ENCODE results near the gene JOSD1. TPM values are rescaled to one million over a fixed set of nuclear protein-coding genes. Genes with fewer than 3 reads are reported as not detected.

The JOSD1 gene
- total RNA-seq, 1 experiment from 2014 or later = 58.5 TPM

DNA sequence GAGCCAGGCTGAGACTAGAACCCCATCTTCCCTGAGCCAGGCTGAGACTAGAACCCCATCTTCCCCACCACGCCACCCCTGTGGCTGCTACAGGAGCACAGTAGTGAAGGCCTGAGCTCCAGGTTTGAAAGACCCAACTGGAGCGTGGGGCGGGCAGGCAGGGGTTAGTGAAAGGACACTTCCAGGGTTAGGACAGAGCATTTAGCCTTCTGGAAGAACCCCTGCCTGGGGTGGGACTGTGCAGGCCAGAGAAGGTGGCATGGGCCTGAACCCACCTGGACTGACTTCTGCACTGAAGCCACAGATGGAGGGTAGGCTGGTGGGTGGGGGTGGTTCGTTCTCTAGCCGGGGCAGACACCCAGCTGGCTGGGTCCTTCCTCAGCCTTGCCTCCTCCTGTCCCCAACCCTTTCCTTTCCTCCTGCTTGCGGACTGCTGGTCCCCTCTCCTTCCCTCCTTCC lies 31.0 kb upstream of the JOSD1 start:
- CTCF ChIA-PET = interaction anchor here (0.7 to 0.9 kb wide), 2 partner anchors 13 to 444 kb away, joined by 3 read pairs; no protein-coding TSS in a partner anchor
- peak overlapping the region; percentile 20 for H3K27ac Mint-ChIP-seq (ENCODE audit: unreplicated experiment)
- TF ChIP-seq CTCF (IDR thresholded peaks at IDR 0.05; ENCODE audit: unreplicated experiment) = no peak
- no peaks in the 10 kb centered on the region for H3K9me3 Mint-ChIP-seq (ENCODE audit: low read depth, unreplicated experiment)
- no peak for DNase-seq
- no TSS peak for BruUV-seq (replicated peaks)
- no peaks in the 10 kb centered on the region for H3K27me3 Mint-ChIP-seq (ENCODE audit: unreplicated experiment)
- H3K36me3 Mint-ChIP-seq (ENCODE audit: insufficient read depth, unreplicated experiment) = peaks cover 64% of the 10 kb centered on the region
- intact Hi-C loops (cut with micrococcal nuclease; ENCODE audit: unreplicated experiment) = no loop called here
- H3K4me1 Mint-ChIP-seq (ENCODE audit: low read depth, unreplicated experiment) = no peaks in the 10 kb centered on the region
- H3K4me3 Mint-ChIP-seq (ENCODE audit: low read depth, unreplicated experiment) = no peak overlapping the region

- H3K9me3 Mint-ChIP-seq (ENCODE audit: low read depth, unreplicated experiment) = no peaks in the 10 kb centered on the region
- H3K4me3 Mint-ChIP-seq (ENCODE audit: low read depth, unreplicated experiment) = no peak overlapping the region
- H3K27ac Mint-ChIP-seq (ENCODE audit: unreplicated experiment) = peak overlapping the region; percentile 45
- BruUV-seq (replicated peaks) = no TSS peak
- no peaks in the 10 kb centered on the region for H3K27me3 Mint-ChIP-seq (ENCODE audit: unreplicated experiment)
- no peak for TF ChIP-seq CTCF (IDR thresholded peaks at IDR 0.05; ENCODE audit: unreplicated experiment)
- intact Hi-C loops (cut with micrococcal nuclease; ENCODE audit: unreplicated experiment) = no loop called here
- H3K4me1 Mint-ChIP-seq (ENCODE audit: low read depth, unreplicated experiment) = no peaks in the 10 kb centered on the region
- H3K36me3 Mint-ChIP-seq (ENCODE audit: insufficient read depth, unreplicated experiment) = peaks cover 65% of the 10 kb centered on the region
- CTCF ChIA-PET = interaction anchor here (0.7 kb wide), 1 partner anchor 23 kb away, joined by 3 read pairs; no protein-coding TSS in a partner anchor
- DNase-seq = no peak
These were observed 29.7 kb upstream of the JOSD1 start for GRCh38 chr22:38730411-38730871.

DNA sequence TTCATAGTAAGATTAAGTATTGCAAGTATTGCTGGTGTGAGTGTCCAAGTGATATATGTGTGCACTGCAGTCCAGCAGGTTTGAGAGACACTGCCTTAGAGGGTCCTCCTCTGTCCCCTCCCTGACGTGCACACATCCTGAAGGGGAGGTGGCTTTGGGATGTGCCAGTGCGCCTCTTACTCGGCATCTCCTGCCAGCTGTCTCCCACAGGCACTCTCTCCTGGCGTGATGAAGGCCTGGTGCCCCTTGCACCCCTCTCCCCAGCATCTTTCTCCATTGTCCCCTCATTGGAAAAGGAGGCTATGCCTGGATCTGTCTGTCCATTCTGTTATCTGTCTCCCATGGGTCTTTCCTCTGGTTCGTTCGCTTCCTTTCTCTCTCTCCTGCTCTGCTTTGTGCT lies 29.2 kb upstream of the JOSD1 start:
- no peaks in the 10 kb centered on the region for H3K4me1 Mint-ChIP-seq (ENCODE audit: low read depth, unreplicated experiment)

GRCh38 chr22:38728871-38729796 lies 28.4 kb upstream of the JOSD1 start:
- DNase-seq = no peak
- Mint-ChIP-seq H3K9me3 (ENCODE audit: low read depth, unreplicated experiment) (no peaks in the 10 kb centered on the region), H3K4me1 (ENCODE audit: low read depth, unreplicated experiment) (no peaks in the 10 kb centered on the region), H3K27me3 (ENCODE audit: unreplicated experiment) (no peaks in the 10 kb centered on the region), H3K4me3 (ENCODE audit: low read depth, unreplicated experiment) (no peak overlapping the region), H3K27ac (ENCODE audit: unreplicated experiment) (no peak overlapping the region), H3K36me3 (ENCODE audit: insufficient read depth, unreplicated experiment) (peaks cover 66% of the 10 kb centered on the region)
- intact Hi-C loops (cut with micrococcal nuclease; ENCODE audit: unreplicated experiment) = no loop called here
- CTCF ChIA-PET = no interaction called here
- BruUV-seq (replicated peaks) = no TSS peak
- TF ChIP-seq CTCF (IDR thresholded peaks at IDR 0.05; ENCODE audit: unreplicated experiment) = no peak

More for the DNA sequence above, 29.2 kb upstream of the JOSD1 start:
- Mint-ChIP-seq H3K27ac (ENCODE audit: unreplicated experiment) (peak overlapping the region; percentile 45), H3K4me3 (ENCODE audit: low read depth, unreplicated experiment) (no peak overlapping the region), H3K9me3 (ENCODE audit: low read depth, unreplicated experiment) (no peaks in the 10 kb centered on the region), H3K27me3 (ENCODE audit: unreplicated experiment) (no peaks in the 10 kb centered on the region), H3K36me3 (ENCODE audit: insufficient read depth, unreplicated experiment) (peaks cover 66% of the 10 kb centered on the region)
- no peak for TF ChIP-seq CTCF (IDR thresholded peaks at IDR 0.05; ENCODE audit: unreplicated experiment)
- intact Hi-C loops (cut with micrococcal nuclease; ENCODE audit: unreplicated experiment) = no loop called here
- DNase-seq = no peak
- CTCF ChIA-PET = no interaction called here
- BruUV-seq (replicated peaks) = no TSS peak

Measured in Calu3 (cell line).